Activated naive CD4-positive, alpha-beta T cell treated with anti-CD3 and anti-CD28 coated beads, Interleukin-2, amount 50 U/mL, for 24 hours (primary cell): ENCODE data around the gene TPGS2.

Experiments used
- H3K27ac Mint-ChIP-seq: one replicate; pipeline ENCODE4 v1.8.0; 2021; ENCODE audit warnings: mild to moderate bottlenecking, mixed read lengths
- H3K27me3 Mint-ChIP-seq: one replicate; pipeline ENCODE4 v1.8.0; 2021; ENCODE audit warnings: mixed read lengths
- H3K36me3 Mint-ChIP-seq: one replicate; pipeline ENCODE4 v1.8.0; 2021; ENCODE audit warnings: mixed read lengths
- H3K4me1 Mint-ChIP-seq: one replicate; pipeline ENCODE4 v1.8.0; 2021; ENCODE audit warnings: mixed read lengths
- H3K4me3 Mint-ChIP-seq: one replicate; pipeline ENCODE4 v1.8.0; 2021; ENCODE audit warnings: mild to moderate bottlenecking, mixed read lengths
- H3K9me3 Mint-ChIP-seq: one replicate; pipeline ENCODE4 v1.8.0; 2021; ENCODE audit warnings: mixed read lengths

TPGS2 gene

GRCh38 chr18:36744261-36744876 lies 84.4 kb downstream of the TPGS2 start:
- Mint-ChIP-seq H3K4me3 (no peak overlapping the region), H3K9me3 (no peaks in the 10 kb centered on the region), H3K27ac (no peak overlapping the region), H3K4me1 (no peaks in the 10 kb centered on the region), H3K36me3 (no peaks in the 10 kb centered on the region), H3K27me3 (peaks cover 6% of the 10 kb centered on the region)
